ENCODE results near the gene TRAPPC8.
"Not testable (repeated sequence)": the region's sequence is repeated elsewhere in the genome, so short reads cannot be mapped to it uniquely, and the experiment has no call there.

TRAPPC8 gene

DNA sequence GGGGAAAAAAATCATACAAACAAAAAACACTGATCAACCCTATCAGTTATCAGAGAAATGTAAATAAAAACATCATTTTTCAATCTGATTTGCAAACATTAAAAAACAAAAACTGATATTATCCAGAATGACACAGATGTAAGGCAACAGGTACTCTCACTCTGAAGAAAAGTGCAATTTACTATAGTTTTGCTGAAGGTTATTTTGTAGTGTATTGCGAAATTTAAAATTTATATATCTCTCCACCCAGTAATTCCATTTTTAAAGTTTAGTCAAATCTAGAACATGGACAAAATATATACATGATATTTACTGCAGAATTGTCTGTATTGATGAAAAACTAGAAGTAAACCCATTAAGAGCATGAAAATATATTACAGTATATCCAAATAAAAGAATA lies 79.8 kb downstream of the TRAPPC8 start:
- no peak for DNase-seq (ENCODE audit: low read depth in 2 of 2)

DNA sequence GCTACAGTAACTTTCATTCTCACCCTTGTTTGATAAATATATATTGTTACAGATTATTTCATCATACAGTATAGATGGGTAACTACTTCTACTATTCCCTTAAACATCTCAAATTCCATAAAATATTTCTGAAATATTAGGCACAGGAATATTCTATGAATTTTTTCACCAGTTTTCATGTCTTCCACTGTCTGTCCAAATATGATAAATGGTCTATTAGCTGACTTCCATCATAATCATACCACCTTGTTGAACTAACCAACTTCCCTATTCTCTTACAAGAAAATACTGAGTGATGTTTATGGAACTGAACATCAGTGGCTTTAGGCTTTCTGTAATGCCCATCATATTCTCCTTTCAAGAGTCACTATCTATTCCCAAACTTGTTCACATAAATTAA lies 82.4 kb downstream of the TRAPPC8 start:
- DNase-seq (ENCODE audit: low read depth in 2 of 2), result no peak

DNA sequence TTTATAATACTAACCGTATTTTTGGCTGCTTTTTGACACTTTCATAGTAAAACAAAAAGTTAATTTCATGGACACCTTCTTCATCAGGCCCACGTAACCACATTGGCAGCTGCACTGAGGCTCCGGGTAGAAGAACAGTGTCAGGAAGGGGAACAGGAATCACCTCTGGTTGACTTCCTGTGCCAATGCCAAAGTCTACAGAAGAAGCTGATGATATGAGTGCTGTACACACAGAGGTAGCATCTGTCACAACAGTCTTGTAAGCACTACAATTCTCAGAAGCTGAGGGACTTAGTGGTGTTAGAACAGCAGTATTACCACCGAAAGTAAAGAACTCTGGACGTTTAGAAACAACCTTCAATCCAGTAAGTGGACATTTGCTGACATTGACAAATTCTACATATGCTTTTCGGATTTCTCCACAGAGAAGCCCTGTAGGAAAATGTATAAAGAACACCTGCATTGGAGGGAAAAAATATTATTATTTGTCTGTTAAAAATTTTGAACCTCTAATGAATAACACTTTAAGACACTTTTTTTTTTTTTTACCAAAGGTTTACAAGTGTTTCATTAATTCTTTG lies 85.3 kb downstream of the TRAPPC8 start:
- DNase-seq (ENCODE audit: low read depth in 2 of 2), result no peak

DNA sequence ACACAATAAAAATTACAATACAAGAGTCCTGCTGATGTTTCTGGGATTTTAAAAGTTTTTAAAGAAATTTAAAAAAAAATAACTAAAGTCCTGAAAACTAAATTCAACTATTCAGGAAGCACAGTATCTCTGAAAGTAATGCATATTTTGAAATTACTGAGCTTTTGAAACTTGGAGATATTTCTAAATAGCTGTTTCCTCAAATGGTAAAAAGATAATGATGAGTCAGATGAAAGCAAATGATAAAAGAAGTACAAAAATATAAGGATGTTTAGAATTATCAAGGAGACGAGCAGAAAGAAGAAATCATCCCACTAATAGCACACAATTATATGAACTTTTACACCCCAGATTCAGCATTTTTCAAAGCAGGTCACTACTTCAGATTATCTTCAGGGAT lies 92.1 kb downstream of the TRAPPC8 start:
- no peak for DNase-seq (ENCODE audit: low read depth in 2 of 2)

DNA sequence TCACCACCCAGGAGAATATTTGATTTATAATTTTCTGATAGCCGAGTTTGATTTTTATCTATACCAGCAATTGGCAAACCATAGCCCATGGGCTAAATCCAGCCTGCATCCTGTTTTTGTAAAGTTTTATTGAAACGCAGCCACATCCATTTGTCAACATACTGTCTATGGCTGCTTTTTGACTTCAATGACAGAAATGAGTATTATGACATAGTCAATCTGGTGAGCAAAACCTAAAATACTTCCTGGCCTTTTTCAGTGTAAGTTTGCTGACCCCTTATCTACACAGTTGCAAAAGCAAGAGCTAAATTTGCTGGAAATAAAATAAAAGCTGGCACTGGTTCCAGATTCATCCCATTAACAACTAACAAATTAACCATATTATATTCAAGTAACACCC lies 102.4 kb downstream of the TRAPPC8 start:
- DNase-seq (ENCODE audit: low read depth in 2 of 2), result no peak

DNA sequence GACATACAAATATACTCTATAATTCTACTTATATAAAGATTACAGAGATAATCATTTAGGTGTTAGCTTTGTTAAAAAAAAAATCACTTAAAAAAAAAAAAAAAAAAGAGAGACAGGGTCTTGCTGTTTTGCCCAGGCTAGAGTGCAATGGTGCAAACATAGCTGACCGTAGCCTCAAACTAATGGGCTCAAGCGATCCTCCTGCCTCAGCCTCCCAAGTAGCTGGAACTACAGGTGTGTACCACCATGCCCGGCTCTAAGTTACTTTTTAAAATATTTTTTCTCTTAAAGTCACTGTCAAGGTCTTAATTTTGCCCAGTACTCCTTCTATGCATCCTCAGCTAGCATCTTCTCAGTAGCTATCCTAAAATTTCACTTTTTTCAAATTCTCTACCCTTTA lies 105.0 kb downstream of the TRAPPC8 start:
- no peak for DNase-seq (ENCODE audit: low read depth in 2 of 2)

DNA sequence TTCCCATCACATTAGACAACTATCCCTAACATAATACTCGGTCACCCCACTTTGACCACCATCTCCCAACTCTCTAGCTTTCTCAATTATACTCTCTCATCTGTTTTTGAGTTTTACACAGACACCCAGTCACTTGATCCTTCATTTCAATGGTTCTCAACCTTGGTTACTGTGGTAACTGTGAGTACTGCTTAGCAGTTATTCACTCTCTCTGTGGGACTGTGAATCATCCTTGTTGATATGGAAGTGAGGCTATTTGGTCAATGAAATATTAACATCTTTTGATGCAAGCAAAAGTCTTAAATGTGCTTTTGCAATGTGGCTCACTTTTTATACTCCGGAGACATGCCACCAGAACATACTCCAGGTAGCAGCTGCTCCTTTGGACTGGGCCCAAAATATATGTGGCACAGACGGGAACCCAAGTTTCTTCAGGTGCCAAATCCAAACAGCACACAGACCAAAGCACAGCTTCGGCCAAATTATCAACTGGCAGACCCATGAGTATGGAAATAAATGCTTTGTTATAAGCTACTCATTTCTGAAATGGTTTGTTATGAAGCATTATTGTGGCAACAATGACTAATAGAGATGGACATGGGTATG lies 107.3 kb downstream of the TRAPPC8 start:
- DNase-seq (ENCODE audit: low read depth in 2 of 2), result no peak

DNA sequence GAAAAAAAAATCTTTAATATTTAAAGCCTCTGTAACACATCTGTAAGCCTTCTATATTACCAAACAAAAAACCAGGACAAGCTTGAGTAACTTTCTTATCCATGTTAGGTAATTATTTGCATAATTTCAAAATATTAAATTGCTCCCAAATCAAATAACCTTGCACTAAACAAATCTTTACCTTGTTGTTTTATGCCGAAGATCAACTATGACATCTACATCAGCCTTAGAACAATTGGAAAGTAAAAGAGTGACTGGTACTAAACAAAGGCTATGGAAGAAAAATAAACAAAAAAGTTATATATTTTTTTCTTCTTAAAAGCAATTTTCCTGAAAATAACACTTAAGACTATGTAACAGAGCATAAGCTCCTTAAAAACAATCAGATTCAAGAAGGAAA lies 111.0 kb downstream of the TRAPPC8 start:
- DNase-seq (ENCODE audit: low read depth in 2 of 2), result no peak

DNA sequence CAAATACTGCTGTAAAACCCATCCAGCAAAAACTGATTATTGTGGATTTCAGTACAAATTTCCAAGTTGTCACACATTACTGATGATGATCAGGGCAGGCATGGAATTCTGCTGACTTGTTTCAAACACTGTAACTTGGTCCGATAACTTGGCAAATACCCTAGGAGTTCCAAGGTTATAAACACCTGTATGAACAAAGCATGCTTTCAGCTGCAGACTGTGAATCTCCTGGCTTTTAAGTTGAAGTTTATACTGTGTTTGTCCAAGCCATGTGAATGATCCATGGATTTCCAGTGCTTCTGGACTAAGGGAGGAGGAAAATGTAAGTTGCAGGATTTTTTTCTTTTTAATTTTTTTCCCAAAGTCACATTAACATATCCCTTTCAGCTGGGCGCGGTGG lies 112.2 kb downstream of the TRAPPC8 start:
- no peak for DNase-seq (ENCODE audit: low read depth in 2 of 2)

DNA sequence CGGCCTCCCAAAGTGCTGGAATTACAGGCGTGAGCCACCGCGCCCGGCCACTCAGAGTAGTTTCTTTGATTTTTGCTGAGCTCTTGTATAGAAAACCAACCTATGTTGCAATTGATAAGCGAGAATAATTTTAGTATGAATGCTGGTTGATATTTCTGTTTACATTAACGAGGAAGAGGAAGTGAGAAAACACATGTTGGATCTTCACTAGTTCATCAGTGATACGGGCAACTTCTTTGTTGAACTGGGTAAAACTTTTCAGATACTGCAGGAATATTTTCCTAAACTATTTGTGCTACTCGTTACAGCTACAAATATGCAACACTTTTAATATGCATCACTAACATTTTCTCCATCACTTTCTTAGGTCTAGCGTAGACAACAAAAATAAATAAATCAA lies 114.3 kb downstream of the TRAPPC8 start:
- no peak for DNase-seq (ENCODE audit: low read depth in 2 of 2)

DNA sequence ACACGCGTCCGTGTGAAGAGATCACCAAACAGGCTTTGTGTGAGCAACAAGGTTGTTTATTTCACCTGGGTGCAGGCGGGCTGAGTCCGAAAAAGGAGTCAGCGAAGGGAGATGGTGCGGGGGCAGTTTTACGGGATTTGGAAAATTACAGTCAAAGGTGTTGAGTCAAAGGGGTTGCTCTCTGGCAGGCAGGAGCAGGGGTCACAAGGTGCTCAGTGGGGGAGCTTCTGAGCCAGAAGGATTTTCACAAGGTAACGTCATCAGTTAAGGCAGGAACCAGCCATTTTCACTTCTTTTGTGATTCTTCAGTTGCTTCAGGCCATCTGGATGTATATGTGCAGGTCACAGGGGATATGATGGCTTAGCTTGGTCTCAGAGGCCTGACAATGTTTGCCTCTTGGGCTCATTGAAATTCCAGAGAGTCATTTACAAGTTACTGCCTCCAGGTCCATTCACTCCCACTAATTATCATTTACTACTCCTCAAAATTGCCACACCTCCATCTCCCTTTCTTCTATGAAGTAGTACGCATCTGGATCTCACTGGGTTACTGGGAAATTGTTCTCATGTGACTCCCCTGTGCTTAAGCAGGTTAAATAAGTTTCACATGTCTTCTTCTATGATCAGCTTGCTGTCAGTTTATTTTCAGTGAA lies 116.1 kb downstream of the TRAPPC8 start:
- DNase-seq (ENCODE audit: low read depth in 2 of 2), result not testable (repeated sequence)

DNA sequence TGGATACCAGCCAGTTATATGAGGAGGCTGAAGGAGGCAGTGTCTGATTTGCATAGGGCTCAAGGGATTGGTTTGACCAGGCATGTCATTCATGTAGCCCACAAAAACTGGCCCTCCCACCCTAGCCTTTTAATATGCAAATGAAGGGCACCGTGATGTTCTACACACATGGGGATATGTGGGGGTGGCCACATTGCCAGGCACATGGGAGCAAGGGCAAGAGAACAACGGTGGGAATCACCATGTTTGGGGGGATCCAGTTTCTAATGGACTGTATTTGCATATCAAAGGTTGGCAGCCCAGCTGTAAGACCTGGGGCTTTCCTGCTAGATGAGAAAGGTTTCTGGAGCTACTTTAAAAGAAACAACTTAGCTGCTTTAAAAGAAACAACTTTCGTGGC lies 117.2 kb downstream of the TRAPPC8 start:
- no peak for DNase-seq (ENCODE audit: low read depth in 2 of 2)

DNA sequence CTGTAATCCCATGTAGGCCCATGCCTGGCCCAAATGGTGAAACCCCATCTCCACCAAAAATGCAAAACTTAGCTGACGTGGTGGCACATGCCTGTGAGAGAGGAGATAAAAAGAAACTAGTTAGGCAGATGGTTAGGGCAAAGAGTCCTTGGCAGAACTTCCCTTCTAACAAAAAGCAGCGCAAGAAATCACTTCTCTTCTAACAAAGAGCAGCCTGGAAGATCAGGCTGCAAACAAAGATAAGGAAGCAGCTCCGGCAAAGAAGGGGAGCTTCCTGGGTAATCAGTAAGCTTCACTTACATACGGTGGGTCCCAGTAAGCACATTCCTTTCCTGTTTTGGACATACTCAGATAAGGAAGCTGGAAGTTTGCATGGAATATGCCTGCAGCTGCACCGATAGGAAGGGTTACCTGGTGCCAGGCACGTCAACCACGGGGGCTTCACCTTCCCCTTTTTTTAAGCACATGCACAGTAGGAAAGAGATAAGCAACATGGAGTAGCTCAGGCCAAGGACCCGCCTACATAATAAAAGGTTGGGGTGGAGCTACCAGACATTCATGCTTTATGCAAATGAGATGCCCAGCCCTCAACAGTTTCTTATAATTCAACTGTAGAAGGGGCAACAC lies 121.3 kb downstream of the TRAPPC8 start:
- no peak for DNase-seq (ENCODE audit: low read depth in 2 of 2)

DNA sequence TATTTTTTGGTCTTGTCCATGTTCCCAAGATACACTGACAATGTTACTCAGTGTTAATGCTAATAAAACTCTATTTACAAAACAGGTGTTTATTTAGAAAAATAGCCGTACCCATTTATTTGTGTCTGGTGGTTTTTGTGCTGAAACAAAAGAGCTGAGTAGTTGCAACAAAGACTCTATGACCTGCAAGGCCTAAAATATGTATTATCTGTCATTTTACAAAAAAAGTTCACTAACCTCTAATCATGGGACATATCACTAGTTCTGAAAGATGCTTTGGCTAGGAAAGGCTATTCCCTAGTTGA lies 123.1 kb downstream of the TRAPPC8 start:
- no peak for DNase-seq (ENCODE audit: low read depth in 2 of 2)

DNA sequence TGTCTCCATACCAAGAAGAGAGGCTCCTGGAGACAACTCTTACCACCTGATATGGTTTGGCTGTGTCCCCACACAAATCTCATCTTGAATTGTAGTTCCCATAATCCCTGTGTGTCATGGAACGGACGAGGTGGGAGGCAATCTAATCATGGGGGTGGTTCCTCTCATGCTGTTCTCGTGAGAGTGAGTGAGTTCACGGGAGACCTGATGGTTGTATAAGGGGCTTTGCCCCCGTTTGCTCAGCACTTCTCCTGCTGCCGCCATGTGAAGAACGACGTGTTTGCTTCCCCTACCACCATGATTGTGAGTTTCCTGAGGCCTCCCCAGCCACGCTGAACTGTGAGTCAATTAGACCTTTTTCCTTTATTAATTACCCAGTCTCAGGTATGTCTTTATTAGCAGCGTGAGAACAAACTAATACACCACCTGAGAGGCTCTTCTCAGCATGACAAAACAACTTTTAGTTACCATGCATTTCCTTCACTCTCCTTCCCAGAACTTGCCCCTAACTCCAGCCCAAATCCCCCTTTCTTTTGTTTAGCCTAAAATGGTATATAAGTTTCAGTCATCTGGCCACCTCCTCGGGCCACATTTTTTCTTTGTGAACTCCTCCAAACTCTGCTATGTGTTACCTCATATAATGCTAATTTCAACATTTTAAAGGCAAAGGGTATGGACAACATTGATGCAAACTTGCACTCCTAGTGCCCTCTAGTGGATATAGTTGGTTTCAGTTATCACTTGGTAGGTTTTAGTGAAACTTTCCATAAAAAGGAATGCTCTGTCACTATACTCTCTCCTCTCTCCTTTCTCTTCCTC lies 123.6 kb downstream of the TRAPPC8 start:
- DNase-seq (ENCODE audit: low read depth in 2 of 2), result peak; percentile 9 to 15

DNA sequence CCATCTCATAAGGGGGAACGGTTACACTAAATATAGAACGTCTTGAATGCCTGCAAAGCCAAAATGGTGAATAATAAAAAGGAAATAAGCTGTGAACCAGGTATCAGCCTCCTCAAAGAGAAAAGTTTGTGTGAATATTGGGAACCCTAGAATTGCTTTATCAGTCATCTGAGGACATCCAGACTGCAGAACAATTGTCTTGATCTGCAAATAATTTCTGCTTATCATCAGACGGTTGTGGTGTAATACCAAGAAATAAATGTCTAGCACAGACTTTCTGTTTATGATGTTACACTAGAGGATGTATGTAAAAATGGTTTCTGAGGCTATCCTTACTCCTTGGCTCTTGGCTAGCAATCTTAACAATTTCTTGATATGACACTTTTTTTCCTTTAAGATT lies 128.8 kb downstream of the TRAPPC8 start:
- no peak for DNase-seq (ENCODE audit: low read depth in 2 of 2)

DNA sequence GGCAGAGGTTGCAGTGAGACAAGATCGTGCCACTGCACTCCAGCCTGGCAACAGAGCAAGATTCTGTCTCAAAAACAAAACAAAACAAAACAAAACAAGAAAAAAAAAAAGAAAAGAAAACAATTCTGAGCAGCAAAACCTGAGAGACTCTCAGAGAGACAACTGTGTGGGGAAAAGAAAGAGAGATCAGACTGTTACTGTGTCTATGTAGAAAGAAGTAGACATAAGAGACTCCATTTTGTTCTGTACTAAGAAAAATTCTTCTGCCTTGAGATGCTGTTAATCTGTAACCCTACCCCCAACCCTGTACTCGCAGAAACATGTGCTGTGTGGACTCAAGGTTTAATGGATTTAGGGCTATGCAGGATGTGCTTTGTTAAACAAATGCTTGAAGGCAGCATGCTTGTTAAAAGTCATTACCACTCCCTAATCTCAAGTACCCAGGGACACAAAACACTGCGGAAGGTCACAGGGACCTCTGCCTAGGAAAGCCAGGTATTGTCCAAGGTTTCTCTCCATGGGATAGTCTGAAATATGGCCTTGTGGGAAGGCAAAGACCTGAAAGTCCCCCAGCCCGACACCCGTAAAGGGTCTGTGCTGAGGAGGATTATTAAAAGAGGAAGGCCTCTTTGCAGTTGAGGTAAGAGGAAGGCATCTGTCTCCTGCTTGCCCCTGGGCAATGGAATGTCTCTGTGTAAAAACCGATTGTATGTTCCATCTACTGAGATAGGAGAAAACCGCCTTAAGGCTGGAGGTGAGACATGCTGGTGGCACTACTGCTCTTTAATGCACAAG lies 132.4 kb downstream of the TRAPPC8 start:
- DNase-seq (ENCODE audit: low read depth in 2 of 2), result not testable (repeated sequence)

DNA sequence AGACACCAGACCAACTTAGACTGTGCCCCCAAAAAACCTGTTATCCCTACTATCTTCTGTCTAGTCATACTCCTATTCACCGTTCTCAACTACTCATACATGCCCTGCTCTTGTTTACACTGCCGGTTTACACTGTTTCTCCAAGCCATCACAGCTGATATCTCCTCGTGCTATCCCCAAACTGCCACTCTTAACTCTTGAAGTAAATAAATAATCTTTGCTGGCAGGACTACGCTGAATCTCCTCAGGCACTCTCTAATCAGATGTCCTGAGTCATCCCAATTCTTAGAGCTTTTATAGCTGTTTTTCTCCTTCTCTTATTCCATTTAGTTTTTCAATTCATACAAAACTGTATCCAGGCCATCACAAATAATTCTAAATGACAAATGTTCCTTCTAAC lies 133.9 kb downstream of the TRAPPC8 start:
- DNase-seq (ENCODE audit: low read depth in 2 of 2), result not testable (repeated sequence)

DNA sequence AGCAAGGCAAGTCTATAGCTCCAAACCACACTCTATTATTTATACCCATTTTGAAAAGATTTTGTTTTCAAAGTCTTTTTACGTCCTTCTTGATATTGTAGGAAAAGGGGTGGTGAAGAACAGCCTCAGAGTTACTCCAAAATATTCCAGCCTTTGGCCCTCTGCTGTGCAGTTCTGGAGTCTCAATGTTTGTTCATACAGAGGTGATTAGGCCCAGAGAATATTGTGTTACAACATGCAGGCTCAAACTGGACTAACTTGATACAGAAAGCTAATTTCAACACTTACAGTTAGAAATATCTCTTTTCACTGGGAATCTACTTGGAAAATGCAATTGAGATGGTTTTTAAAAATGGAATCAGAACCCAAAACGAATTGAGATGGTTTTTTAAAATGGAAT lies 141.8 kb downstream of the TRAPPC8 start:
- no peak for DNase-seq (ENCODE audit: low read depth in 2 of 2)

DNA sequence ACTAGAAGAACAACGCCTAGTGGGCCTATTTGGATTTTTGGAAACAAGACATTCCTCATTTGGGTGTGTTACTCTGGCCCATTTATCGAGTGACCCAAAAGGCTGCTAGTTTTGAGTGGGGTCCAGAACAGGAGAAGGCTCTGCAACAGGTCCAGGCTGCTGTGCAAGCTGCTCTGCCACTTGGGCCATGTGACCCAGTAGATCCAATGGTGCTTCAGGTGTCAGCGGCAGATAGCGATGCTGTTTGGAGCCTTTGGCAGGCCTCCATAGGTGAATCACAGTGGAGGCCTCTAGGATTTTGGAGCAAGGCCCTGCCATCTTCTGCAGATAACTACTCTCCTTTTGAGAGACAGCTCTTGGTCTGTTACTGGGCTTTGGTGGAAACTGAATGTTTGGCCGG lies 143.7 kb downstream of the TRAPPC8 start:
- not testable (repeated sequence) for DNase-seq (ENCODE audit: low read depth in 2 of 2)

DNA sequence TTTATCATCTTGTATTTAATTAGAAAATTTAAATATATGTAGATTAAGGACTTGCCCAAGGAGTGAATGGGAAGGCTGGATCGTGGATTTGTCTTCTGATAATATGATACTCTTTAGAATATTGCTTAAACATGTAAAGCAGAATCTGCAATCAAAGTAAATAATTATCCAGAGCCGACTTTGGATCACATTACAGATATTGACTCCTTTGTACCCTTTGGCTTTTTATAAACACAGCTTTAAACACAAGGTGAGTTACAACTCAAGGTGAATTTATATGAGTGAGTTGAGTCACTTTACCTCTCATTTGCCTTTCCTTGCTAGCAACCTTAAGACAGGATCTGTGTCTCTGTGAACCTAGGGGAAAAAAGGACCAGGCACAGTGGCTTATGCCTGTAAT lies 144.5 kb downstream of the TRAPPC8 start:
- no peak for DNase-seq (ENCODE audit: low read depth in 2 of 2)

DNA sequence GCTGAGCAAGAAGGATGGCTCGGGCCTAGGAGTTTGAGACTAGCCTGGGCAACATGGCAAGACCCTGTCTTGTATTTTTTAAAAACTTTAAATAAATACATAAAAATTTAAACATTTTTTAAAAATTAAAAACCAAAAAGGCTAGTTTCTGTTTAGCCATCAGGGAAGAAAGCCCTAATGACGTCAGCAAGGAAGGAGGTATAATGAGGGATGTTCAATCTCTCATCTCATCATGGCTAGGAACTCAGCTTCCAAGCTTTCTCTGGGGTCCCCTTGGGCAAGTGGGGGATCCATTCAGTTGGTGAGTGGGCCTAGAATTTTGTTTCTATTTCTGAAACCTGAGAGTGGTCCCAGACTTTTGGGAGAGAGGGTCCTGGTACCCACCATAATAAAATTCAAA lies 147.2 kb downstream of the TRAPPC8 start:
- DNase-seq (ENCODE audit: low read depth in 2 of 2), result no peak
